Stimulated activated CD8-positive, alpha-beta memory T cell treated with anti-CD3 and anti-CD28 coated beads, Interleukin-12 subunit alpha, Interleukin-12 subunit beta, amount 100 ng/mL, for 24 hours (primary cell): ENCODE data around the gene DCXR.
A peak's percentile ranks its signal among the peaks of the same experiment; 100 is the strongest.
"Not testable (repeated sequence)": the region's sequence is repeated elsewhere in the genome, so short reads cannot be mapped to it uniquely, and the experiment has no call there.

Experiments used
- DNase-seq: peaks from one replicate; pipeline ENCODE4 v3.0.0-alpha.2; 2020; ENCODE audit errors: extremely low read depth

Gene DCXR

DNA sequence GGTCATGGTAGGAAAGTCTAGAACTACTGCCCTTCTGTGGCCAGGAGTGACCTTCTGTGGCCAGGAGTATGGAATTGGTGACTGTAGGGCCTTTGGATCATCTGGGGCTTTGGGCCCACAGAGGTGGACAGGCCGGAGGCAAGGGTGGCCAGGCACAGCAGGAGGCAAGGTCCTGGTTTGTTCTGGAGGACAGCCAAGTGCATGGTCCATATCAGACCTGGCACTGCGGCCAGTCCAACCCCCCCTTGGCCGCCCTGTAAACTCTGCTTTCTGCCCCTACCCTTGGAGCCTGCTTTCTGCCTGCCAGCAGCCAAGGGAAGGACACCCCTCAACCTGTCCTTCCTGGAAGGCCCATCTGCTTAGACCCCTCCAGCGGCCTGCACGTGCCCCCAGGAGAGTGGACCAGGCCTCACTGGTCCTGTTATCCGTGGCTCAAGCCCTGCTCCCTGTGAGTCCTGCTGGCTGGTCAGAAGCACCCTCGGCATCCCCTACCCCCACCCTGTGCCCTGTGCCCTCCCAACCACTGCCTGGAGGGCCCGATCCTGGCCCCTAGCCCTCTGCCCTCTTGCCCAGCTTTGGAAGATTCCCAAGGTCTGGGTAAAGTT lies 2.3 kb upstream of the DCXR start:
- no peak for DNase-seq

DNA sequence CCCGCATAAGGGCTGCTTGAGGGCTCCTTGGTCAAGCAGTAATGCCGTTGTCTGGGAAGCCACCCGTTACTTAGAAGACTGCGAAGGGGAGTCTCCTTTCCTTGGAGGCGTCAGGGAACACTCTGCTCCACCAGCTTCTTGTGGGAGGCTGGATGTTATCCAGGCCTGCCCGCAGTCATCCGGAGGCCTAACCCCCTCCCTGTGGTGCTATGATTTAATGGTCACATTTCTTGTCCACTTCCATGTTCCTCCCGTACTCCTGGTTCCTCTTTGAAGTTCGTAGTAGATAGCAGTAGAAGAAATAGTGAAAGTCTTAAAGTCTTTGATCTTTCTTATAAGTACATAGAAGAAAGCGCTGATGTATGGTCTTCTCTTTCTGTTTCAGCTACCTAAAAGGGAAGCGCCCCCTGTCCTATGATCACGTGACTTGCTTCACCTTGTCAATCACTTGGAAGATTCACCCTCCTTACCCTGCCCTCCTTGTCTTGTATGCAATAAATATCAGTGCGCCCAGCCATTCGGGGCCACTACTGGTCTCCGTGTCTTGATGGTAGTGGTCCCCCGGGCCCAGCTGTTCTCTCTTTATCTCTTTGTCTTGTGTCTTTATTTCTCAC lies 1.4 kb upstream of the DCXR start:
- not testable (repeated sequence) for DNase-seq

DNA sequence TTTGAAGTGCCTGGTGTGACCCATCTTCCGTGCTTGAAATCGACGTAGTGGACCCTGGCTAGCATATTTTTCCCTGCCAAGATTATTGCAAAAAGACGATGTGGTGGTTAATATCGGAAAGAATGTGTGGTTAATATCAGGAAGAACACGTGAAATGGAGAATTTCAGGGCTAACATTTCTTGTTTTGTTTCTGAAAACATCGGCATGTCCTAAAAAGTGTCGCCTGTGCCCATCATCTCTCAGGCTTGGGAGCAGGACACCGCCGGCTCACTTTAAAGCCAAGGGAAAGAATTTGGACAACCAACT lies 345 bp upstream of the DCXR start:
- no peak for DNase-seq

DNA sequence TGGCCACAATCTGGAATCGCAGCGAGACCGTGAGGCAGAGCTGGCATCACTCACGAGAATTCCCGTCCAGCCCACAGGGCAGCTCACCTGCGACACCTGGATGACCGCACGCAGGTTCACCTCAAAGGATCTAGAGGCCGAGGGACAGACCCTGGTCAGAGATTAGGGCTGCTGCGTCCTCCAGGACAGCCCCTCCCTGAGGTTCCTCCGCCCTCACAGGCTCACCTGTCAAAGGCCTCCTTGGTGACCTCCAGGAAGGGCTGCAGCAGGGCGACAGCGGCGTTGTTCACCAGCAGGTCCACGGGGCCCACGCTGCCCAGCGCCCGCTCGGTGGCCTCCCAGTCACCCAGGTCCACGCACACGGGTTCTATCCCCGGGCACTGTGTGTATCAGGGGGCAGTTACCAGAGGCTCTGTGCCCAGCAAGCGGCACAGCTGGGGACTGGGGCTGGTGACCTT lies 834 bp downstream of the DCXR start:
- no peak for DNase-seq

DNA sequence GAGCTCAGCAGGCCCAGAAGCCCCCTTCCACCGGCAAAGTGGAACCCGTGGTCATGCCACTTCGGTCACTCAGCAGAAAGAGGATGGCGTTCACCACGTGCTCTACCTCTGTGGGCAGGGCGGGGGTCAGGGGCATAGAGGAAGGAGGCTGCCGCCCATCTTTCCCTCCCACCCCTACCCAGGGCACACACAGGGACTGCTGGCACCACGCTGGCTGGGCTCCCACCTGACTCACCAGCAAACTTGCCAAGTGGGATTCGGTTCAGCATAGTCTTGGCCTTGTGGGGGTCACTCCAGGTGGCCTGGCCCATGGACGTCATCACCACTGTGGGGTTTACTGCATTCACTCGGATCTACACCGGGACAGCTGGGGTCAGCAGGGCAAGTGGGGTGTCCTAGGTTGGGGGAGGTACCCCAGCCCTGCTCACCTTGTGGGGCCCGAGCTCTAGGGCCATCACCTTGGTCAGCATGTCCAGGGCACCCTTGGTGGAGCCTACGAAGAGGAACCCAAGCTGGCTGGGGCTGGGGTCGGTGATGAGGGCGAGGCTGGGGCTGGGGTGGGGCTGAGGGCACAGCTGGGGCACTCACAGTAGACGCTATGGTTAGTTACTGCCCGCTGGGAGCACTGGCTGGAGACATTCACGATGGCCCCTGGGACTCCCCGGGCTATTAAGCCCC lies 1.4 kb downstream of the DCXR start:
- no peak for DNase-seq

DNA sequence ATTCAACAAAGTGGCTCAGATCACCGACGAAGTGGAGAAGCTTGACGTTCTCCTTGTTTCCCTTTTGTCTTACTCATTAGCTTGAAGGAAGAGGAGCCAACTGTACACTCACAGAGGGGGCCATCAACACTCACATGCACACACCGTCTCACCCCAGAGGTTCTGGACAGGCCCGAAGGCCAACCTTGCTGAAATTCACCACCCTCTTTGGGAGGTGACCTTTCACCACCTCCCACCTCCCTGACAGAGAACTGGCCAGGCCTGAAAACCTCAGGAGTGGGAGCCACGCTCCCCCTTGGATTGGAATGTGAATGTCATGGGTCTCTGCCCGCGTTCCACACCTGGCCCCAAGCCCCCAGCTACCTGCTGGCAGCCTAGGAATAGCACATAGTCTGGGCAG lies 2.0 kb downstream of the DCXR start:
- no peak for DNase-seq

DNA sequence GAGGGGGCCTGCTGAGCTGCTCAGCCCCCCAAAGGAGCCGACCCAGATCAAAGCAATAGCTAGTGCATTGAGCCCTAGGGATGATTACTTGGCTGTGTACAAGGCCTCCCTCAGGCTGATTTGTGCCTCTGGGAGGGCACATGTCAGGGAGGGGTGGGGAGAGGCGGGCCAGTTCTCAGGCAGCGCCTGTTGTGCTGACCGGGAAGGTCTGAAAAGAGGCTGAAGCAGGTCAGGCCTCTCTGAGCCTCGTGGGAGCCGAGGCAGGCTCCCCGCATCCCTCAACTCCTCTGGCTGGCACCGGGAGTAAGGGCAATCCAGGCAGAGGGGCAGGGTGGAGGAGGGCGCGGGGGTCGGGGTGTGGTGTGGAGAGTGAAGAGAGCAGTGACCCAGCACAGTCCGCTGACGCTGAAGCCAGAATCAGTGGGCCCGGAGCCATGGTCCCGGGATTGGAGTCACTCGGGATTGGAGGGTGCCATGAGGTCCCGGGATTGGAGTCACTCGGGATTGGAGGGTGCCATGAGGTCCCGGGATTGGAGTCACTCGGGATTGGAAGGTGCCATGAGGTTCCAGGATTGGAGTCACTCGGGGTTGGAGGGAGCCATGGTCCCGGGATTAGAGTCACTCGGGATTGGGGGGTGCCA lies 3.0 kb downstream of the DCXR start:
- DNase-seq, result no peak

DNA sequence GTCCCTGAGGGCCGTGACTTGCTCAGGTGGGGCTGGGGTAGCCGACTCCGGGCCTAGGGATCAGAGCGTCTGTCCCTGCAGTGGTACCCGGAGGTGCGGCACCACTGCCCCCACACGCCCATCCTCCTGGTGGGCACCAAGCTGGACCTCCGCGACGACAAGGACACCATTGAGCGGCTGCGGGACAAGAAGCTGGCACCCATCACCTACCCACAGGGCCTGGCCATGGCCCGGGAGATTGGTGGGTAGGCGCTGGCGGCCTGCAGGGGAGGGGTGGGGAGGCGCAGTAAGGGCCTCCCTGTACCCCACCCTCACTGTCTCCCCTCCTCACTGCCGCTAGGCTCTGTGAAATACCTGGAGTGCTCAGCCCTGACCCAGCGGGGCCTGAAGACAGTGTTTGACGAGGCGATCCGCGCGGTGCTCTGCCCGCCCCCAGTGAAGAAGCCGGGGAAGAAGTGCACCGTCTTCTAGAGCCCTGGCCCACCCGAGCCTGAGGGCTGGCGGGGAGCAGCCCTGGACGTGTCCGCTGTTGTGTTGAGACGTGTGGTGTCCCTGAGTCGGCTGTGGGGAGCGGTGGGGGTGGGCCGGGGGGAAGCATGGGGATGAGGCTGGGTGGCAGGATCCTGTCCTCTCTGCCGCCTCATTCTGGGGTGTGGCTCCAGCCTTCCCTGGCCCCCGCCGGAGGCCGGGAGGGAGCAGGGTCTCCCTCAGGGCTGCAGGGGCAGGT lies 4.0 kb downstream of the DCXR start:
- DNase-seq, result no peak

DNA sequence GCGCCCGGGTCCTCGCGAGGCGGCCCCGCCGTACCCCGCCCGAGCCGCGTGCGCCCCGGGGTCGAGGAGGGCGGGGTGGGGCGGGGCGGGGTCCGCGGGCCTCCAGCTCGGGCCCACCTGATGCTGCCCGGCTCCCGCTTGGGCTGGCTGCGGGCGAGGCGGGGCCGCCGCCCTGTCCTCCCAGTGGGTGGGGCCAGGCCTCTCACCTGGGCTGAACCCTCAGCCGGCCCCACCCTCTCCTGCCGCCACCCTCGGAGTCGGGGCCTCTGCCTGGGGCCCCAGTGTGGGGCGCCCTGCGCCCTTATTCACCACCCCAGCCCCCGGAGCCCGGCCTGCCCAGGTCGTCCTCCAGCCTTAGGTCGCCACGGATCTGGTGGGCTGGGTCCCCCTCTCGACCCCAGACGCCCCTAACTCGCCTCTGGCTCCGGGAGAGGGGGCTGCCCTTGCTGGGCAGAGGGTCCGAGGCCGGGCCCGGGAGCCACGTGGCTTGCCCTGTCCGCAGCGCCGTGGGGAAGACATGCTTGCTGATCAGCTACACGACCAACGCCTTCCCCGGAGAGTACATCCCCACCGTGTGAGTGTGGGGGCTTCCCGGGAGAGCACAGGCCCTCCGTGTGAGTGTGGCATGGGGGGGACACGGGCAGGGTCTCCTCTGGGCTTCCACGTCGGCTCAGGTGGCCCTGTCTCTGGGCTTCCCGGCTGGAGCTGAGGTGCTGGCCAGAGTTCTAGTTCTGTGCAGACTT lies 5.4 kb downstream of the DCXR start:
- no peak for DNase-seq

DNA sequence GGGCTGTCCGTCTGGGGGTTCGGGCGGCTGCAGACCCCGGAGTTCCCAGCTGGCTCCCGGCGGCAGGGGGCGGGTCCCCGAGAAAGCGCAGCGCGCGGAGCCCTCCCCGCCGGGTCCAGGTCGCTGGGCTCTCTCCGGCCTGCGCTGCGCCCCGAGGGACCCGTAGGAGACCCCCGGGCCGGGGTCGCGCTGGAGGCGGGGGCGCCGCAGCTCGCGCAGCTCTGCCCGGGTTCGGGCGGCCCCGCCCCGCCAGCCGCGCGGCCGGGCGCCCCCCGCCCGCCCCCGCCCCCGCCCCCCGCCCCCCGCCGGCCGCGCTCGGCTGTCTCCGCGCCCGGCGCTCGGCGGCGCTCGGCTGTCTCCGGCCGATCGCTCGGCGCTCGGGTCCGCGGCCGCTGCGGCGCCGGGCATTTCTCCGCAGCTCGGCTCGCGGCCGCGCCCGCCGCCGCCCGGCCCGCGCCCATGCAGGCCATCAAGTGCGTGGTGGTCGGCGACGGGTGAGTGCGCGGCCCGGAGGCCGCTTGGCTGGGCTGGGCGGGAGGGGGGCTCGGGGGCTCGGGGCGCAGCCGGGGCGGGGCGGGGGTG lies 6.1 kb downstream of the DCXR start, which contains the start of gene RAC3:
Gene RAC3 (plus strand): TSS at position 376 of the 582 bp plus-strand sequence. CDS start 84 bp downstream, at position 460.
- DNase-seq, result no peak

DNA sequence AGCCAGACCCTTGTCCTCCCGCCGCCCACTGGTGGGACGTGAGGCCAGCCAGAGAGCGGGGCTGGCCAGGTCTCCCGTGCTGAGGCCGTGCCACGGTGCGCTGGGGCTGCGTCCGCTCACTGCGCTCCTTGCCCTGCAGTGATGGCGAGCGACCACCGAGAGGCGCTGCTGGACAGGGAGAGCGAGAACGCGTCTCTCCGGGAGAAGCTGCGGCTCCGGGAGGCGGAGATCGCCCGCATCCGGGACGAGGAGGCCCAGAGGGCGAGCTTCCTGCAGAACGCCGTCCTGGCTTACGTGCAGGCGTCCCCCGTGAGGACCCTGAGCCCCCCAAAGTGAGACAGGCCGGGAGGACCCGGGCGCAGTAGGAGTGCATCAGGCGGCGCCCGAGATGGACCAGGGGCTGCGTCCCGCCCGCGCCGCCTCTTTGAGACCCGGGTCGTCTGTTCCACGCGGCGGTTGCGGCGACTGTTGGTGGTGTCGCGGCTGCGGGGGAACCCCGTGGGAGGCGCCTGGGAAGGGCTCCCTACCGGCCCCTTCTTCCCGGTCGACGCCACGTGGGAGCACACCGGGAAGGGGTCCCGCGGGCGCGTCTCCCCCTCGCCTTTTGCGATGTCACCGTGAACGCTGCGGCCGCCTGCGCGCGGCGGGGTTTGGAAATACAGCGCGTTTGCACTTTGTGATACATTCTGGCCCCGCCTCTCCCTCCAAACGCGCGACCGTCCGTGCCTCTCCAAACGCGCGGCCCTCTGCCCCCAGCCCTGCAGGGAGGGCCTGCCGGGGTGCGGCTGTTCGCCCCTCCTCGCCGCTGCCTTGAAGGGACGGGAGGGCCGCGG lies 6.8 kb downstream of the DCXR start:
- peak; percentile 57 for DNase-seq

DNA sequence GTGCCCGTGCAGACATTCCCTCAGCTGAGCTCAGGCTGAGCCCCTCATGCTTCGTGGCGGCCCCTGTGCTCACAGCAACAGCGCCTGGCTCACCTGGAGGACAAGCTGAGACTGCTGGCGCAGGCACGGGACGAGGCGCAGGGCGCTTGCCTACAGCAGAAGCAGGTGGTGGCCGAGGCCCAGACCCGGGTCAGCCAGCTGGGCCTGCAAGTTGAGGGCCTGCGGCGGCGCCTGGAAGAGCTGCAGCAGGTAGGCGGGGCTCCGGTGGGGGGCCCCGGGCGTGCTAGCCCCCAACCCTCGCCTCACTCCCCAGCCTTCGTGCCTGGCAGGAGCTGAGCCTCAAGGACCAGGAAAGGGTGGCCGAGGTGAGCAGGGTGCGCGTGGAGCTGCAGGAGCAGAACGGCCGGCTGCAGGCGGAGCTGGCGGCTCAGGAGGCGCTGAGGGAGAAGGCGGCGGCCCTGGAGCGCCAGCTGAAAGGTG lies 7.5 kb downstream of the DCXR start:
- no peak for DNase-seq

DNA sequence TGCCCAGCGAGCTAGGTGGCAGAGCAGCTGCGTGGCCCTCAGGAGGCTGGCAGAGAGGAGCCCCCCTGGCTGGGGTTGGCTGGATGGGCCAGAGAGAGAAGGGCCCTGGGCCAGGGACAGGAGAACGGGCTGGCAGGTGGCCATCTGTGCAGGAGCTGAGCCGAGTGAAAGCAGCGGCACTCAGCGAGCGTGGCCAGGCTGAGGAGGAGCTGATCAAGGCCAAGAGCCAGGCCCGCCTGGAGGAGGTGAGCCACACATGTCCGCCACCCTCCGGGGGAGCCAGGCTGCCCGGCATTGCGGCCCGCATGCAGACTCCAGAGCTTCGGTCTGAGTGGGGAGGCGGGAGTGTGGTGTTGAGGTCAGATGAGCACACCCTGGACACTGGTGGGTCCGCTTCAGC lies 8.1 kb downstream of the DCXR start:
- DNase-seq, result no peak

DNA sequence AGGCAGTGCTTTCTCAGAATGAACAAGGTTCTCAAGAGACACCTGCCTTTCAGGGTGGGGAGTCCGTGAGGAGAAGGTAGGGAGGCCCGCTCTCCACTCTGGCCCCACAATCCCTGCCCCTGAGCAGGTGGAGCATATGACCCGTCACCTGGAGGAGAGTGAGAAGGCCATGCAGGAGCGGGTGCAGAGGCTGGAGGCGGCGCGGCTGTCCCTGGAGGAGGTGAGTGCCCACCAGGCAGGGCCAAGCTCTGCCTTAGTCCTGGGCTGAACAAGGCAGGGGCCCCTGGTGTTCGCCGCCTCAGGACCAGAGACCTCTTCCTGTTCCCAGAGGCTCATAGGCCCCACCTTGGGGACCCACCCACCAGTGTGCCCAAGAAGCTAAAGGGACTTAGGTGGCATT lies 8.5 kb downstream of the DCXR start:
- no peak for DNase-seq

DNA sequence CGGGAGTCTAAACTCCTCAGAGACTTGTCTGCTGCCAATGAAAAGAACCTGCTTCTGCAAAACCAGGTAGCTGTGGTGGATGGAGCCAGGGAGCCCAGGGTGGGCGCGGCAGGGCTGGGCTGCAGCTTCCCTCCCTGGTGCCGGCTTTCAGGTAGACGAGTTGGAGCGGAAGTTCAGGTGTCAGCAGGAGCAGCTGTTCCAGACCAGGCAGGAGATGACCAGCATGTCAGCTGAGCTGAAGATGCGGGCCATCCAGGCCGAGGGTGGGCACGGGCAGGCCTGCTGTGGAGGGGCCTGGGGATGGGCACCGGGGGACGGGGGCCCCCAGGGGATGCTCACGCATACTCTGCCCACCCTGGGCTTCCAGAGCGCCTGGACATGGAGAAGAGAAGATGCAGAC lies 9.3 kb downstream of the DCXR start:
- no peak for DNase-seq

DNA sequence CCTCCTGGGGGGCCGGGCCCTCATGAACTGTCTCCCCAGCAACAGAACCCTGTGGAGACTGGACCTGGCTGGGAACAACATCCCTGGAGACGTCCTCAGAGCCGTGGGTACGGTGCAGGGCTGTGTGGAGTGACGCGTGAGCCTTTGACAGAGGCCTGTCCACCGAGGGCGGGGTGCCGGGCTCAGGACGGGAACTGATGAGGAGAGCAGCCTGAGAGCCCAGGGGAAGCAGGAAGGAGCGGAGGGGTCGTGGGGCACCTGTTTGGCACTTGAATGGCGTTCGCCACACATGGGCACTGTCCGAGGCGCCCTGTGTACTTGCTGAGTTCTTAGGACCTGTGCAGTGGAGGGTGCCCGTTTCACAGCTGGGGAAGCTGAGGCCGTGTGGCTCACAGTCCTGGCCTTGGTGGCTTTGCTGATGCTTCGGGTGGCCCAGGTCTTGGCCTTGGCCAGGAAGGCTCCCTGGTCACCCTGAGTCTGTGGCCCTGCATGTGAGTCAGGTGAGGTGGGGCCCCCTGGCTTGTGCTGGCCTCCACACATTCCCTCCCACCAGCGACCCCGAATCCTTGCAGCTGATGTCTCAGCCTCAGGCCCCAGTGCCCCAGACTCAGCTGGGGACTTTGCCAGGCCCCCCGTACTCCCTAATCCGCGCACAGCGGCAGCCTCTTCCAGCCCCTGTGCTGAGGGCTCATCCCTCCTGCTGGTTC lies 11.9 kb downstream of the DCXR start:
- DNase-seq, result no peak

DNA sequence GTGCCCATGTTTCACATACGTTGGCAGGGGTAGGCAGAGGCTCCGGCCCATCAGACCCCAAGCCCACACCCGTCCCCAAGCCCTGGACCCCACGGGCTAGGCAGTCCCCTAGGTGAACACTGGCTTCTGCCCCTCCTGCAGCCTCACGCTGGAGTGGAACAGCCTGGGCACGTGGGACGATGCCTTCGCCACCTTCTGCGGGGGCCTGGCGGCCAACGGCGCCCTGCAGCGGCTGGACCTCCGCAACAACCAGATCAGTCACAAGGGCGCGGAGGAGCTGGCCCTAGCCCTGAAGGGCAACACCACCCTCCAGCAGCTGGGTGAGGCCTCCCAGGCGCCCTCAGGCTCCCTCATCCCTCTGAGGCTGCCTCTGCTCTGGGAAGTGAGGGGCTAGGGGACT lies 12.6 kb downstream of the DCXR start:
- DNase-seq, result no peak

DNA sequence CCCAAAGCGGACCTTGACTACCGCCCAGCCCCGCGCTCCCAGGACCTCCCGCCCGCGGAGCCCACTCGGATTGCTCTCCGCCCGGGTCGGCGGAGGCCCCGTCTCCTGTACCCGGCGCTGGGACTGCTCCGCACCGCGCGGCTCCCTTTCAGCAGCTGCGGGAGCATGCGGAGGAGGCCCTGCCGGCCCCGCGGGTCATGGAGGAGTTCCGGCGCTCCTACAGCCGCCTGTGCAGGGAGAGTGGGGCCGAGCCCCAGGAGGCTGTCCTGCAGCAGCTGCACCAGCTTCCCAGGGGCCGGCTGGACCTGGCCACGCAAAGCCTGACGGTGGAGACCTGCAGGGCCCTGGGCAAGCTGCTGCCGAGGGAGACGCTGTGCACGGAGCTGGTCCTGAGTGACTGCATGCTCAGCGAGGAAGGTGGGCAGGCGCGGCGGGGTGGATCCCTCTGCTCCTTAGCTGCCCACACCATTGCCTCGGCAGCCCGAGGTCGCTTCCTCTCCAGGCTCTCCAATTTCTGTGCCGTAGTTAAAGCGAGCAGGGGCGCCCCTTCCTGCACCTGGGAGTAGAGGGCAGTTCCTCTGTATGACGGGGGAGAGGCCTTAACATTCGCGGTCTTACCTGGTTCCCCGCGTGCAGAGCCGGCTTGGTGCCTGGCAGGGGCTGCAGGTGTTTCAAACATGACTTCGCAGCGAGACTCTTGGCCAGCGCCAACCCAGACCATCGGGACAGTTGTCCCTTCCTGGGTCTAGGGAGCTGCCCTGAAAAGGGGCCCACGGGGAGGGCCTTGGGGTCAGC lies 13.9 kb downstream of the DCXR start:
- no peak for DNase-seq

DNA sequence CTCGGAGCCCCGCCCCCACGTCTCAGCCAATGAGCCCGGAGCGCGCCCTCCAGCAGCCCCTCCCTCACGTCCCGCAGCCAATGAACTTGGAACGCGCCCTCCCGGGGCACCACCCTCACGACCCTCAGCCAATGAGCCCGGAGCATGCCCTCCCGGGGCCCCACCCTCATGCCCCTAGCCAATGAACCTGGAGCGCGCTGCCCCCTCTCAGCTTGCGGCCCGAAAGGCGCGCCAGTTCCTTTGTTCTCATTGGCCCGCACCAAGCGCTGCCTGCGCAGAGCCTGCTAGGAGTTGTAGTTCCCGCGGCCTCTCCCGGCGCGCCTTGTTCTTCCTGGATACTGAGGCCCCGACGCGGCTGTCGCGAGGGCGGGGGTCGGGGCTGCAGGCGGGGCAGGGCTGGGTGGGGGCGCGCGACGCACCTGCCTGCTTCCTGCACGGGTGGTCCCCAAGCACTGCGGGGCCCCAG lies 14.5 kb downstream of the DCXR start, which contains the start of gene LRRC45:
Gene LRRC45 (plus strand): TSS at position 325 of the 466 bp plus-strand sequence. CDS start 339 bp downstream, outside the sequence.
- DNase-seq, result peak; percentile 100
